NCI-H226 (cell line): ENCODE results near the gene SEMA4C.

Source experiments
- DNase-seq: peaks from one replicate; pipeline ENCODE4 v3.0.0-alpha.2; 2015

Gene SEMA4C

DNA sequence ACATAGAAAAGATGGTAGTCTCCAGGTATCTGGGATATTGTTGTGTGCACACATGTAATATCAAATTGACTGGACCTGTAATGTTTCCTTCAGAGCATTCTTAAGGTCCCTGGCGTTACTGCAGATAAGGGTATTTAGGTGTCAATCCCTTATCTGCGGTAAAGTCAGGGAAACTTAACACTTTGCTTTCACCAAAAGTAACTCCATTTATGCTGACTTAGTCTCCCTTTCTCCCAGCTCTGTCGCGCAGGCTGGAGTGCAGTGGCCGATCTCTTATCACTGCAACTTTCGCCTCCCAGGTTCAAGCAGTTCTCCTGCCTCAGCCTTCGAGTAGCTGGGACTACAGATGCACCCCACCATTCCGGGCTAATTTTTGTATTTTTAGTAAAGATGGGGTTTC lies 52.0 kb downstream of the SEMA4C start:
- DNase-seq = no peak

DNA sequence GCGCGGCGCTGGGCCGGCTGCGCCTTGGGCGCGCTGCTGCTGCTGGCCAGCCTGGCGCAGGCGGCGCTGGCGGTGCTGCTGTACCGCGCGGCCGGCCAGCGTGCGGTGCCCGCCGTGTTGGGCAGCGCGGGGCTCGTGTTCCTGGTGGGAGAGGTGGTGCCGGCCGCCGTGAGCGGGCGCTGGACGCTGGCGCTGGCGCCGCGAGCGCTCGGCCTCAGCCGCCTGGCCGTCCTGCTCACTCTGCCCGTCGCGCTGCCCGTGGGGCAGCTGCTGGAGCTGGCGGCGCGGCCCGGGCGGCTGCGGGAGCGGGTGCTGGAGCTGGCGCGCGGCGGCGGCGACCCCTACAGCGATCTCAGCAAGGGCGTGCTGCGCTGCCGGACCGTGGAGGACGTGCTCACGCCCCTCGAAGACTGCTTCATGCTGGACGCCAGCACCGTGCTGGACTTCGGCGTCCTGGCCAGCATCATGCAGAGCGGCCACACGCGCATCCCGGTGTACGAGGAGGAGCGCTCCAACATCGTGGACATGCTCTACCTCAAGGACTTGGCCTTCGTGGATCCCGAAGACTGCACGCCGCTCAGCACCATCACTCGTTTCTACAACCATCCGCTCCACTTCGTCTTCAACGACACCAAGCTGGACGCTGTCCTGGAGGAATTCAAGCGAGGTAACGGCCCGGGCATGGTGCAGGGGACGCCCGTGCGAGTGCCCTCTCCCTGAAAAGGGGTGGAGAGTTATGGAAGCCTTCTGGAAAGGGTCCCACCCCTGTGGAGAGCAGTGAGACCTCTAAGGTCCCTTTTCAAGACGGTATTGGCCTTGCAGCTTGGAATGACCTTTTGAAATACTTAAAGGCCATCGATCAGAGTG lies 52.8 kb downstream of the SEMA4C start:
- DNase-seq = no peak

DNA sequence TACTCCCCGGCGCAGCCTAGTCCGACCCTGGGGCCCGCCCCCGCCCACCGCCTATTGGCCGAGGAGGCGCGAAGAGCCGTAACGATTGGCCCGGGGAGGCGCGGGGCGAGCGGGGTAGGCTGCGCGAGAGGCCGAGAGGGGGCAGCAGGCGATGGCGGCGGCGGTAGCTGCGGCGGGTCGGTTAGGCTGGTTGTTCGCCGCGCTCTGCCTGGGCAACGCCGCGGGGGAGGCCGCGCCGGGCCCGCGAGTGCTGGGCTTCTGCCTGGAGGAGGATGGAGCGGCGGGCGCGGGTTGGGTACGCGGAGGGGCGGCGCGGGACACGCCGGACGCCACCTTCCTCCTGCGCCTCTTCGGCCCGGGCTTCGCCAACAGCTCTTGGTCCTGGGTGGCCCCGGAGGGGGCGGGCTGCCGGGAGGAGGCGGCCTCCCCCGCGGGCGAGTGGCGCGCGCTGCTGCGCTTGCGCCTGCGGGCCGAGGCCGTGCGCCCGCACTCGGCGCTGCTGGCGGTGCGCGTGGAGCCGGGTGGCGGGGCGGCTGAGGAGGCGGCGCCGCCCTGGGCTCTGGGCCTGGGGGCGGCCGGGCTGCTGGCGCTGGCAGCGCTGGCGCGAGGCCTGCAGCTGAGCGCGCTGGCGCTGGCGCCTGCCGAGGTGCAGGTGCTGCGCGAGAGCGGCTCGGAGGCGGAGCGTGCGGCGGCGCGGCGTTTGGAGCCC lies 53.6 kb downstream of the SEMA4C start, which contains the start of gene CNNM3:
Gene CNNM3 (plus strand): TSS at position 142 of the 709 bp plus-strand sequence. CDS start 10 bp downstream, at position 152.
- peak; percentile 89 for DNase-seq

GRCh38 chr2:96815326-96816126 lies 54.4 kb downstream of the SEMA4C start:
- peak; percentile 34 for DNase-seq

GRCh38 chr2:96813656-96814055 lies 56.2 kb downstream of the SEMA4C start:
- no peak for DNase-seq

DNA sequence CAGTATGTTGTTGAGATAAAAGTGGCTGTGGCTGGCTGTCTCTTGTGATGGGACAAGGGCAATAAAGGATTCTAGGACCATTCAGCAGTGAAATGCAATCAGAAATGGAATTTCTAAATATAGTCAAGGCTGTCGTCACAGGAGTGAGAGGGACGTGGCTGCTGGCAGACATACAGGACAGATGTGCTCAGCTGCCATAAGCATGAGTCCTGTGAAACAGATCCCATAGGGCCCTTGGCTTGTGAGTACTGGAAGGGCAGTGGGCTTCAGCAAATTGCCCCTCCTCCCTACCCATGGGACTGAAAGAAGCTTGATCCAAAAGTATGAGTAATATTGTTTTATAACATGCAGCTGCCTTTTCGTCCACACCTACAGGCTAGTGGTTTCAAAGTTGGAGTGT lies 58.0 kb downstream of the SEMA4C start:
- no peak for DNase-seq

GRCh38 chr2:96810783-96811192 lies 59.1 kb downstream of the SEMA4C start:
- DNase-seq = no peak

DNA sequence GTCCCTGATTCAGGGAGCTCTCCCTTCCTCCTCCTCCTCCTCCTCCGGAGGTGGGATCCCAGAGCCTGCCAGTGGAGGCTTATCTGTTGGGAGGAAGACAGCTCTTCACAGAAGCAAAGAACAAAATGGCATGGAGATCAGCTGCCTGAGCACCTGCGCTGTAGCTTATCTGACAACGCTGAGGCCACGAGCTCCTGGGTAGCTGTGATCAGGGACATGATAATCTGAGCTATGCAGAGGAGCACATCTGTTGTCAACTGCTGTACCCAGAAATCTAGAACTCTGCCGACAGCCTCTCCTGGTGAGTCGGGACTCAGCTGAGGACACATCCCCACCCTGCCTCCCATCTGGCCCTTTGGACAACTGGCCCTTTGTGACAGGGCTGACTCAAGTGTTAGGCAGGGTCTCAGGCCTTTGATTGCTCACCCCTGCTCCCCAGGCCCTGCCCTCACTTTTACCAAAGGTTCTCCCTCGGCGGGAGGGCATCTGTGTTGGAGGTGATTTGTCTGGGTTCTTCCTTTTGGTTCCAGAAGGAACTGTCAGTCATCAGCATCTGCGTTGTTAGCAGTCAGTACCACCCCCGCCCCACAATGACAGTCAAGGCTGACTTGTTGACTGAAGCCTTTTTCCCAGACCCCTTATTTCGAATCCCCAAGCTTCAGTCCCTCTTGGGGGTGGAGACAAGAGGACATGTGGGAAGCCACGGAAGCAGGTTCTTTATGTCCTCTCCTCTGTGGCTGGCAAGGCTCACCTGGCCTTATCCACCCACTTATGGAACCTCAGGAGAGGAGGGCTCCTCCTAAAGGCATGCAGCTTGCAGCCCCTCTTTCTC lies 59.7 kb downstream of the SEMA4C start:
- no peak for DNase-seq
